ENCODE measurements around the gene PACS2.

The PACS2 gene

DNA sequence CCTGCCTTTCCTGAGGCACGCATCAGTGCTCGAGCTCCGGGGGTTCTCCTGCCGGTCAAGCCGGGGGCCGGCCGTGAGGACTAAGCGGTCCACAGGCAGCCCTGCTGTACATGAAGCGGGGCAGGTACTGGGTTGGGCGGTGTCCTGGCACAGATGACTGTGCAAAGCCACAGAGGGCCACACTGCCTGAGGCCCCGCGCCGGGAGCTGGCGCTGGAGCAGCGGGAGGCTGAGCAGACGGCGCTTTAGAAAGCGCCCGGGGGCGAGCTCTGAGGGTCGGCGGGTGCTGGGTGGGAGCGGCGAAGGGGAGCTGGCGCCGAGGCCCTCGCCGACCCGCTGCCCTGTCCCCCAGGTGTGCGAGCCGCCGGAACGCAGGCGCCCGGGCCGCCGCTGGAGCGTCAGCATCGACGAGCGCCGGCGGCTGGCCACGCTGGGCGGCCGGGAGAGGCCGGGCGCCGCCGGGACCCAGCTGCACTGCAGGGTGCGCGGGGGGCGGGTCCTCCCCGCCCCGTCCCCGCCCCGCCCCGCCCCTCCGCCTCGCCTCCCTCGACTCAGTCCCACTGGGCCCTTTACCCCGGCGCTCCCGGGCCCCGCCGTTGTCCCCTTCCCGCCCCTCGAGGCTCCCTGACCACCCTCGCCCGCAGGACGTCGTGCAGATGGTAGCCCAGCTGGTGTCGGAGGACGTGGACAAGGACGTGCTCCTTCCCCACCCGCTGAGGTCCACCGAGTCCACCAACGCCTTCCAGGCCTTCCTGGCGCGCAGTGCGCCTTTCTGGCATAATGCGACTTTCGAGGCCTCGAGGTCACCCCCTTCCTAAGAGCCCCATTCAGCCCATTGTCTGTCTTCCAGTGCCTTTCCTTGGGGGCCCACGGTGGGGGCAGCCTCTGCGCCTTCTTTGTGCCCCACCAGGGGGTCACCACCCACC lies 96.7 kb downstream of the PACS2 start:
- DNase-seq (ENCODE audit: low spot score), result no peak

DNA sequence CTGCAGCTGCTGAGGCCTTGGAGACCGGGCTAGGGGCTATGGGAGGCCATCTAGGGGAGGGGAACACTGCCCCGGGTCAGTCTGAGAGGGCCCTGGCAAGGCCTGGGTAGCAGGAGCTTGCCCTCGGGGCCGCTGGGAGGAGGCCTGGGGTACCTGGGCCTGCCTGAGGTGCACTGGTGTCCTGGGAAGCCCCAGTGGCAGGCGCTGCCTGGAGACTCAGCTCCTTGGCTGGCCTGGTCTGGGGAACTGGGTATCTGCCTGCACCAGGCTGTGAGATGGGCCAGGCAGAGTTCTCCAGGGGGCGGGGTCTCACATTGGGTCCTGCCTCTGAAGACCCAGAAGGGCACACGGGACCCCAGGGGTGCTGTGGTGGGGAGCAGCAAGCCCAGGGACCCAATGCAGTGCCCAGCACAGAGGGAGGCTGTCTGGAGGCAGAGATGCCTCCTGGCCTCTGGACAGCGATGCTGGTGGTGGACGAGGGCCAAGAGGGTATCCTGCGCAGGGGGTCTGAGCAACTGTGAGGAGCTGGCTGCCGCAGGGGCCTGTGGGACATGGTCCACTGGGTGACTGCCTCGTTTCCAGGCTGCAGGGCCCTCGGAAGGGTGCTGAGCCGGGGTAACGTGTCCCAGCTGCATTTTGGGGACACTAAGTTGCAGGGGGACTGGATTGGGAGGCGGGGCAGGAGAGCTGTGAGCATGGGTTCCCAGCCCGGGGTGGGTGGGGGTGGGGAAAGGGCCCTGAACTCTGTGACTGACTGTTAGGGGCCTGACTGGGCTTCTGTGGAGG lies 97.6 kb downstream of the PACS2 start:
- no peak for DNase-seq (ENCODE audit: low spot score)

DNA sequence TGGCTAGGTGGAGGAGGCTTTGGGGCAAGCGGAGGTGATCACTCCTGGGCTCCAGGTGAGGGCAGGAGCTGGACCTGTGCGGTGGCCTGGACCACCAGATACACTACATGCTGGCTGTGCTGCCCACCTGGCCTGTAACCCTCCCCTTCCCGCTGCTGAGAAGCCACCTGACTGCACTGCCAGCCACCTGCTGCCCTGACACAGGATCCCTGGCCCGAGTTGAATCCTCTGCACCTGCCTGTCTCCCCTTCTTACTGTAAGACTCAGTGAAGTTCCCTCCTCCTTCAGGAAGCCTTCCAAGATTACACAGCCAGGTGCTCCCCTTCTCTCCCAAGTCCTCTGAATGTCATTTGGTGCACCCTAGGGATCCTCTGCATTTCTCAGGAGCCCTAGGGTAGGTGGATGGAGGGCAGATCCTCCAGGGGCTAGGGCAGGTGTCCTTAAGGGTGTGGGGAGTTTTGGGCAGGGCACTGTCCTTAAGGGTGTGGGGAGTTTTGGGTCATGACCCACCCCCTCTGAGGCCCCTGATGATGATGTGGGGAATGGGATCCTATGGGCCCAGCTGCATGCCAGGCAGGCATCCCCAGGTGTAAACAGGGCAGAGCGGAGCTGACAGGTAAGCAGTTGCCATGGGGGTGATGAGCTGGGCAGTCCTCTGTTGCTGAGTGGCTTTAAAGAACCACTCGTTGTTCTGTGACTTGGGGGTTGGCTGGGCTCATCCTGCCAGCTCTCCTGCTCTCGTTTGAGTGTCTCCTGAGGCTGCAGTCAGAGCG lies 98.4 kb downstream of the PACS2 start:
- DNase-seq (ENCODE audit: low spot score), result no peak

DNA sequence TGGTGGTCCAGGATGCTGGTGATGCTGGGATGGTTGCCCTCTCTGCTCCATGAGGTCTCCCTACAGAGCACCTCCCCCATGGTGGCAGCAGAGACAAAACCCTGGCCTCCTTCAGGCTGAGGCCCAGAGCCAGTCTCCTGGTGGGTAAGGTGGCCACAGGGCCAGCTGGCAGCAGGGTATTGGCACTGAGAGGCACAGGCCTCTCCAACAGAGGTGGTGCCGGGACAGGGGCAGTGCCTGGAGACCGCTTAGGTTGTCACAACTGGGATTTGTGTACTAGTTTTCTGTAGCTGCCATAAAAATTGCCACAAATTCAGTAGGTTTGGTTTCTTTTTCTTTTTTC lies 99.0 kb downstream of the PACS2 start:
- peak; percentile 53 for DNase-seq (ENCODE audit: low spot score)

DNA sequence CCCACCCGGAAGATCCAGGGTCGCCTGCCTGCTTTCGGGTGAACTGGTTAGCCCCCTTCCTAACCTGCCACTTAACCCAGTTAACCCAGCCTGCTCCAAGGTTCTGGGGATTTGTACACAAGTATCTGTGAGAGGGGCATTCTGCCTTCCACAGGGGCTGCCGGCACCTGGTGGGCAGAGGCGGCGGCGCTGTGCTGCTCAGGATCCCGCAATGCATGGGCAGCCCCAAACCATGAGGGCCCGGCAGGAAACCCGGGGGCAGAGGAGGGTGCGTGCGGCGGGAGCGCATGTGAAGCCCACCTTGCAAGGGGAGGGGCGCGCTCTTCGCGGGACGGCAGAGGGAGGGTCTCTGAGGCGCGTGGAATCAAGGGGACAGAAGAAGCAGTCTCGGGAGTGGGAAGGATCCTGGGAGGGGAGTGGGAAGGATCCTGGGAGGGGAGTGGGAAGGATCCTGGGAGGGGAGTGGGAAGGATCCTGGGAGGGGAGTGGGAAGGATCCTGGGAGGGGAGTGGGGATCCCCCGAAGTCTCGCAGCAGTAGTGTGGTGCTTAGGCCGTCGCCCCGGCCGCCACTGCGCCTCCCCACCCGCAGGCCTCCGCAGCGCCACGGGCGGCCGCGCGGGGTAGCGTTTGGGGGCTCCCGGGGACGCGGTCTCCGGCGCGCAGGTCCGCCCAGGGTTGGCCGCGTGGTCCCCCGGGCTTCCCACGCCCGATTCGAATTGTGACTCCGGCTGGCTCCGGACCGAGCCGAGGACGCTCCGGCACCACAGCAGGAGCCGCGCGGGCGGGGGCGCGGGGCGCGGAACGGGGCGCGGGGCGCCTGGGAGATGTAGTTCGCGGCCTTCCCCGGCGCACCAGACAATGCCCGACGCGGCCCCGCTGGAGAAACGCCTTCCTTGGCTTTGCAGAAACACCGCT lies 100.2 kb downstream of the PACS2 start:
- DNase-seq (ENCODE audit: low spot score), result peak; percentile 69

DNA sequence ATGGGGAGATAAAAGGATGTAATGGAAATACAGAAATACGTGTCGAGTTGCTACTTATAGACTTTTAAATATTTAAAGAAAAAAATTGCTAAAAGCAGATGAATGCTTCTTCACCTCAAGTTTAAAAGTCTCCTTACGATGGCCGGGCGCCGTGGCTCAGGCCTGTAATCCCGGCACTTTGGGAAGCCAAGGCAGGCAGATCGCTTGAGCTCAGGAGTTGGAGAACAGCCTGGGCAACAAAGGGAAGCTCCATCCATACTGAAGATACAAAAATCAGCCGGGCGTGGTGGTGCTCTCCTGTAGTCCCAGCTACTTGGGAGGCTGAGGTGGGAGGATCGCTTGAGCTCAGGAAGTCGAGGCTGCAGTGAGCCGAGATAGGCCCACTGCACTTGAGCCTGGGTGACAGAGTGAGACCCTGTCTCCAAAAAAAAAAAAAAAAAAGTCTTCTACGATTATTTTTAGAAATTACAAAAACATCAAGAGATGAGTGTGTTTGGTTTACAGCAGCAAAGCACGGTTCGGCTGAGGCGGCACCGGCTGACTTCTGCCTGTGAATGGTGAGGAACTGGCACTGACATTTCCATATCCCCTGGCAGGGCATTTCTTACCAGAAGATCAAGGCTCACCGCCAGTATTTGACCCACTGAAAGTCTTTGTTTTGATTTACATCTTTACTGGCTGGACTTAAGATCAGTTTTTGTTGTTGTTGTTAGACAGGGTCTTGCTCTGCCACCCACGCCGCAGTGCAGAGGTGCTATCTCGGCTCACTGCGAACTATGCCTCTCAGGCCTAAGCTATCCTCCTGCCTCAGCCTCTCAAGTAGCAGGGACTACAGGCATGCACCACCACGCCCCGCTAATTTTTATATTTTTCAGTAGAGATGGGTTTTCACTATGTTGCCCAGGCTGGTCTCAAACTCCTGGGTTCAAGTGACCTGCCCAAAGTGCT lies 101.2 kb downstream of the PACS2 start:
- DNase-seq (ENCODE audit: low spot score), result no peak

DNA sequence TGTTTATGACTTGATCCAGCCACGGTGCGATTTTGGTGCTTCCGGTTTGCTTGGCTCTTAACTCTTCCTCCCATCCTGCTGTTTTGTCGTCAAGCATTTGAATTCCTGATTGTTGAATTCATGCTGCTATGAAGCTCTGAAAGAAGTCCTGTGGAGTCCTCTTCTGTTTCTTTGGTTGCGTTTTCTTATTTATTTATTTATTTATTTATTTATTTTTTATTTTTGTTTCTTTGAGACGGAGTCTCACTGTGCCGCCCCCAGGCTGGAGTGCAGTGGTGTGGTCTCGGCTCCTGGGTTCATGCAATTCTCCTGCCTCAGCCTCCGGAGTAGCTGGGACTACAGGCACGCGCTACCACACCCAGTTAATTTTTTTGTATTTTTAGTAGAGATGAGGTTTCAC lies 102.1 kb downstream of the PACS2 start:
- DNase-seq (ENCODE audit: low spot score), result no peak

DNA sequence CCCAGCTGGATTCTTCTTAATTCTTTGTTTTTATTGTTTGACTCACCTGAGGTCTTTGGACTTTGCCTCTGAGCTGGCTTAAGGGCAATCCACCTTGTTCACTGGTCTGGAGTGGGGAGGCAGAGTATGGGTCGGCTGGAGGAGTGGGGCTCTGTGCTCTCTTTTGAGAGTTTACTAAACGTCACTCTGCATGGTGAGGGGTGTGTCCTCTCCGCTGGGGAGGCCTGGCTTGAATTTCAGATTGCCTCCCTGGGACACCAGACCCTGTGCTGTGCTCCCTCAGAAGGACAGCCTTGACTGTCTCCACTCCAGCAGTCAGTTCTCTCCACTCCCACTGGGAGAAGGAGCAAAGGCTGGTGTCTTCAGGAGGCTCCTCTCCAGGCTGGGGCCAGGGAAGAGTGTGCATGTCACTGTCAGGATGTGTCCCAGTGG lies 103.2 kb downstream of the PACS2 start:
- no peak for DNase-seq (ENCODE audit: low spot score)

DNA sequence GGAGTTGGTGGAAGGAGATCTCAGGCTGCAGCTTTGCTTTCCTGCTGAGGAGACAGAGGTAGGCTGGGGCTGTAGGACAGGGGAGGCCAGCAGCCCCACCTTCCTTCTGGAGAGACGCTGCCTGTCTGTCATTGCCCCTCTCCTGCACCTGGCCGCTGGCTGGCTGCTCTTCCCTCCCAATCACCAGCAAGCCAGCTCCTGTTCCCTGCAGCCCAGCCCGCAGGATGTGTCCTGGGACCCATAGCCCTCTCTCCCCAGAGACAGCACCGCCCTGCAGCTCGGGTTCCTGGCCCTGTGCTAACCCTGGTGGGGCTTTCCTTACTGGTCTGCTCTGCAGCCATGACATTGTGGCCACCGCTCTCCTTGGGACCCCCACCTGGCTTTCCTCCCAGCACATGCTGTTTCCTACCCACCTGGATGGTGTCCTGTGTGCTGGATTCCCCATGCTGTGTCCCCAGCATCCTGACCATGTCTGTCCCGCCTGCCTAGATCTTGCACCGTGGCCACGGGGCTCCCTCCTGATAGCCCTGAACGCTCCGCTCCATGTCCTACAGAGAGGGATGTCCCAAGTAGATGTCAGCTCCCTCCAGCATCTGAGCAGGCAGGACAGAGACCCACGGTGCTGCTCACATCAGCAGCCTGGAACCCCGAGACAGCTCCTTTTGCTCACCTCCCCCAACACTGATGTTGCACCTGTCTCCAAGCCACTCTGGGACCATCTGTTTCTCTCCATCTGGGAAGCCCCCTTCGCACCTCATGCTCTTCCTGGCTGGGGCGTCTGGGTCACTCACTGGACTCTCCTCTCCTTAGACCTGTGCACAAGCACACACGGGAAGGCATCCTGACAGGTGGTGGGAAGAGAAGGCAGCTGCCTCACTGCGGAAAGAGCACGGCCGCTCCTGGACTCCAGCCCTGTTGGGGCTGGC lies 104.0 kb downstream of the PACS2 start:
- DNase-seq (ENCODE audit: low spot score), result peak; percentile 35

DNA sequence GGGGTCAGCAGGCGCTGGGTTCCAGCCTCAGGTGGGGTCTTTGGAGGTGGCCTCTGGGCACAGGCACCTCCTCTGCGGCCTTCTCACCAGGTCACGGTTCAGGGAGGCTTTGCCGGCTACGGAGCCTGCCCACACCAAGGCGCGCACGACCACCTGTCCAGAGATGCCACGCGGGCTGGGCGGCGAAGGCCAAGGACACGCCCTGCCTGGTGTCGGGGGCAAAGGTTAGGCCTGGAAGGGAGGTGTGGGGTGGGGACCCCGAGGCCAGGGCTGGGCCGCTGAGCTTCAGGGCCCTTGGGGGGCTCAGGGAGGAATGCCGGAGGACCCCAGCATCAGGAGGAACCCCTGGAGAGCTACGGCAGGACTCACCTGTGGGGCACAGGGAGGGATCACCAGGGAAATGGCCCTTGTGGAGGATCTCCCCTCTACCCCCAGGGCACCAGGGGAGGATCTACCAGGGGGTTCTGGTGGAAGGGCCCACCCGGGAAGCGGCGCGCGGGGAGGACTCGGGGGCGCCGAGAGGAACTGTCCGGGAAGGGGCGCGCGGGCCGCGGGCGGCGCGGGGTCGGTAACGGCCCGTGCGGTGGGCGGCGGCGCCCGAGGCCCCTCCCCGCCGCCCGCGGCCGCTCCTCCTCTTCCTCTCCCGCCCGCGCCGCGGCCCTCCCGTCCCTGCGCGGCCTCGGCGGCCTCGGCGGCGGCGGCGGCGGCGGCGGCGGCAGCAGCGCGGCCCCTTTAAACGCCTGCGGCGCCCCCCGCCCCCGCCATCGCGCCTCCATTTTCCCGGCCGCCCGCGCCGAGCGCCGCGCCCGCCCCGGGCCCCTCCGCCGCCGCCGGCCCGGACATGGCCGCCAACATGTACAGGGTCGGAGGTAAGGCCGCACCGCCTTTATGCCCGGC lies 104.9 kb downstream of the PACS2 start, which contains the start of gene MTA1:
TSS of gene MTA1 (plus strand) at position 633 of the 897 bp plus-strand sequence. CDS start at position 842, 209 bp downstream.
- DNase-seq (ENCODE audit: low spot score), result no peak

DNA sequence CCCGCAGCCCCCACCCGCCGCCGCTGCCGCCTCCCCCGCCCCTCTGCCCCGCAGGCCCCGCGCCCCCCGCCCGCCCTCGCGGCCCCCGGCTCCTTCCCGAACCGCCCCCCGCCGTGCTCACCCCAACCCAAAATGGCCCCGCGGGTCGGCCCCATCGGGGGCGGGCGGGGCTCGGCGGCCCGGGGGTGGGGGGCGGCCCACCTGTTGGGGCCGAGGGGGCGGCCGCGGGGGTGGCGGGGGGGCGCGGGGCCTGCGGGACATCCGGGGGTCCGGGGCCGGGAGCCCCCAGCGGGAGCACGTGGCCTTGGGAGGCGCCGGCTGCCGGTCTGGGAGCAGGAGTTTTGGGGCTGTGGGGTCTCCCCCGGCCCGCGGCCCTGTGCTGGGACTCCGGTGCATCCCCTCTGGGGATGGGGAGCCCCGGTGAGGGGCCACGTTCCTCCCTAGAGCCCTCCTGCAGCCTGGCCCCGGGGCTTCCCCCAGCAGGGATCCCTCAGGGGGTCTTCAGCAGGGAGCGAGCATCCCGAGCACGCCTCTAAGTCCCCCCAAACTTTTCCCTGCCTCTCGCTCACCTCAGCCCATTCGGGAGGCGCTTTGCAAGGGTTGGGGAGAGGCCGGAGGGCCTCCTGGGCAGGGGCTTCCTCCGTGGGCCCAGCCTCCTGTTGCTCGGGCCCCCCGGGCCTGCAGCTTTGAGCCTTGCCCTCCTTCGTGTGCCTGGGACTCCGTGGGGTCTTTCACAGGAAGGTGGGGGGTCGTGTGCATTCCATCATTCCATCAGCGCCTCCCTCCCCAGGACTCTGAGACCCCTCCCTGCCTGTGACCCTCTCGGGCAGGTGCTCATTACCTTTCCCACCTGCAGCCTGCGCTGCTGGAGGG lies 105.8 kb downstream of the PACS2 start:
- no peak for DNase-seq (ENCODE audit: low spot score)

DNA sequence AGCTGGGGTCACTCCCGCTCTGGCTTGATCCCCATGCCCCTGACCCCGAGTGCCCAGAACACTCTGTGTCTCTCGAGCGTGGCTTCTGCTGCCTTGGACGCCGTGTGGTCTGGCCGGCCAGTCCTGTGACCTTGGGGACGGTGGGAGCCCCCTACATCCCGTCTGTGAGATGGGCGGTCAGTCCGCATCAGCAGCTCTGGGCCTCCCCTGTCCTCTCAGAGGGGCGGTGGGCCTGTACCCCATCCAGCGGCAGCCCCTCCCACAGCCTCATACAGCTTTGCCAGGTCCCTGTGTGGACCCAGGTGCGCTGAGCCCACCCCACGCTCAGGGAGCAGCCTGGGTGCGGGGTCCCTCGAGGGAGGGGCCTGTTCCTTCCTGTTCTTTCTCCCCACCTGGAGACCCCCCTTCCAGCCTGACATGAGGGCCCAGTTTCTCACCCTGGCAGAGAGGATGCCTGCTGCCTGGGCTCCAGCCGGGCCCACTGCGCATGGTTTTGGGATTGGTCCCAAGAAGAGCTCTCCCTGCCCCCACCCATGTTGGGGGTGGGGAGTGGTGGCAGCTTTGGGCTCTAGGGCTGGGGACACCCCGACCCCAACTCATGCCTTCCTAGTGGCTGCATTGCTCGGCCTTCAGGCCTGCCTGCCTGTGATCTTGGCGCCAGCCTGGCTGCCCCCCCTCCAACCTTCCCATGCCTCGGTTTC lies 106.6 kb downstream of the PACS2 start:
- no peak for DNase-seq (ENCODE audit: low spot score)

DNA sequence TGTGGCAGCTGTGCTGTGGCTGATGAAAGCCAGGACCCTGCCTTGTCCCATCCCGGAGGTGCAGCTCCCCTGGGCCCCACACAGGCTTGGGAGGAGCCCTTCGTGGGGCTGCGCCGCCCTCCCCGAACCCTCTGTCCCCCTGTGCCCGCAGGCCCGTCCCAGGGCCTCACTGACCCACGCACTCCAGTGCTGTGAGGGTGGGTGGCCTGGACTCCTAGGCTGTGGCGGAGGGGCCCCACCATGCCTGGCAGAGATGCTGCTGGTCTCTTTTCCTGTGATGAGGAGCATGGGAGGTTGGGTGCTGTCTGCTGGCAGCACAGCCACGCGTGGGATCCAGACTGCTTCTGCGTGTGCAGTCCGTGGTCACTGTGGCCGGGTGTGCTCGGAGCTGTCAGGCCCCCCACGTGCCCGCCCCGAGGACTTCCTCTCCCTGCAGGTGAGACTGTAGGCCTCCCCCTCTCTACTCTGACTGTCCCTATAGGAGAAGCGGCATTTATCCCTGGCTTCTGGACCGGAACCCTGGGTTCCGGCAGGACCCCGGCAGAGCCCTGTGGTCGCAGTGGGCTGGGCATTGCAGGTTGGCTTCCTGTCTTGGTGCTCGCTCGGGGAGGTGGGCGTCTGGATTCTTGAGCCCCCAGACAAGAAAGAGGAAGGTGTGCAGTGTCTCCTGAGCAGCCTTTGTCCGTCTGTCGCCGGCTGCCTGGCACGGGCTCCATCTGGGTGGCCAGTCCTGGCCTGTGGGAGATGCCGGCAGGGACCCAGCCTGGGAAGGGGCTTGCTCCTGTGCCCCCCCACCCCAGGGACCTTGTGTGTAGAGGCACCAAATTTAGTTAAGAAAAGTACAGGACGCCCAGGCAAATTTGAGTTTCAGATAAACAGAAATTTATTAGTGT lies 107.4 kb downstream of the PACS2 start:
- no peak for DNase-seq (ENCODE audit: low spot score)

DNA sequence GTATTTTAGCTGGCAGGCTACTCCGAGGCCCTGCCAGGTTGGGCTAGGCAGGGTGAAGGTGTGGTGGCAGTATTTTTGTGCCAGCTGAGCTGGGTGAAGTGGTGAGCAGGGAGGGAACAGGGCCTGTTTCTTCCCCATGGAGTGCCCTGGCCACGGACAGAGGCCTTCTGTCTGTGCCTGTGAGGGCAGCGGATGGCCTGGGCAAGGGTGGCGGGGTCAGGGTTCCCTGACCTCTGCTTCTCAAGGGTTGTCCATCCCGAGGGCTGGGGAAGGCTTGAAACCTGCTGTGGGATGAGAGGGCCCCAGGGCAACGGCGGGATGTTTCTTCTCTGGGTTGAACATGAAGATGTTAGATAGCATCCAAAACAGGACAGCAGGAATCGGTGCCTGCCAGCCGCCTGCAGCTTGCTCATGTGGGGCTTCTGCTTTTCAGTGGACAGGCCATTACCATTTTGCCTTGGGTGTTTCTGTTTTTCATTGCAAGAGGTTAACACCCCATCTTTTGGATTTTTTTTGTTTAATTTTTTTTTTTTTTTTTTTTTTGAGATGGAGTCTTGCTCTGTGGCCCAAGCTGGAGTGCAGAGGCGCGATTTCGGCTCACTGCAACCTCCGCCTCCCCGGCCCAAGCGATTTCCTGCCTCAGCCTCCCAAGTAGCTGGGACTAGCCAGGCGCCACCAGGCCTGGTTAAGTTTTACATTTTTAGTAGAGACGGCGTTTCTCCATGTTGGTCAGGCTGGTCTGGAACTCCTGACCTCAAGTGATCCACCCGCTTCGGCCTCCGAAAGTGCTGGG lies 108.3 kb downstream of the PACS2 start:
- DNase-seq (ENCODE audit: low spot score), result peak; percentile 34

Measured in cerebellar cortex (tissue), 1 donor.